Hematopoietic multipotent progenitor cell (in vitro differentiated cells): Measurements from ENCODE around the gene ADAMTSL1. TPM values are rescaled to one million over a fixed set of nuclear protein-coding genes. Genes with fewer than 3 reads are reported as not detected.

Experiments
- DNase-seq, 3 donors: peaks; one replicate each; pipeline ENCODE4 v3.0.0-alpha.2; 2011 to 2015; ENCODE audit warnings: low read depth in 2 of 3, low spot score in 2 of 3
- total RNA-seq: library from RNA; depleted of rRNA; stranded (reverse); fragments of >200 nt; gene quantifications from one replicate; pipeline ENCODE4 v1.2.3, GENCODE V29; 2012

Gene ADAMTSL1
- total RNA-seq, 1 donor: under 0.01 TPM

DNA sequence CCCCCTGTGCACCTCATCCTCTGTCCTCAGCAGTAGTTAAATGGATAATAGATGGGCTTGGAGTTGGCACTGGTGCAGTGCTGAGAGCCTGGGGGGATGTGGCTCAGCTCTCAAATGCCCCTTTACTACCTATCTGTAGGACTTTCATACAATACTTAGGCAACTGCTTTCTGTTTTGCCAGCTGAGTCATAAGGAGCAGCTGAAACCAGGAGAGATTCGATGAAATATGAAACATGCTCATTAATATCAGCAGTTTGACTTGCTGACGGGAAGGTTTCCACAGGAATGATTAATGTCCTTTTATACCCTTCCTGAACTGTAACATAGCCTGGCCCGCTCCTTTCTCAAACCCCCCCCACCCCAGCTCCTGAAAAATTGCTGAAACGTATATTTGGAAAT lies 416.4 kb downstream of the ADAMTSL1 start:
- DNase-seq: no peak

DNA sequence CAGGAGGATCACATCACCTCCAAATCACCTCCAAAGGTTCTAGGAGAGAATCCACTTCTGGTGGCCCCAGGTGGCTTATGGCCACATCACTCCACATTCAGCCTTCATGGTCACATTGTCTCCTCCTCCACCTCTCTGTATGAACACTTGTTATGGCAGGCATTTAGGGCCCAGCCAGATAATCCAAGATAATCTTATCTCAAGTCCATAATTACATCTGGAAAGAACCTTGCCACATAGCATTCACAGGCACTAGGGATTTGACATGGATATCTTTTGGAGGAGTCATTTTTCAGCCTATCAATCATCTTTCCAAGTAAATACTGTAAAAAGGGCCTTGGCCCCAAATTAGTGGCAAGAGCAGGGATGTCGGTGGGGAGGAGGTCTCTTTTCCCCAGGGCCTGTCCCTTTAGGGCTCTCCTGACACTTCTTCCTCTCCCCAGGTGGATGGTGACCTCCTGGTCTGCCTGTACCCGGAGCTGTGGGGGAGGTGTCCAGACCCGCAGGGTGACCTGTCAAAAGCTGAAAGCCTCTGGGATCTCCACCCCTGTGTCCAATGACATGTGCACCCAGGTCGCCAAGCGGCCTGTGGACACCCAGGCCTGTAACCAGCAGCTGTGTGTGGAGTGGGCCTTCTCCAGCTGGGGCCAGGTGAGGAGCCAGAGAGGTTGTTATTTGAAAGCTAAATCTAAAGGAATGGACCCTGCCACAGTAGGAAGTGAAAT lies 418.2 kb downstream of the ADAMTSL1 start:
- no peak for DNase-seq

DNA sequence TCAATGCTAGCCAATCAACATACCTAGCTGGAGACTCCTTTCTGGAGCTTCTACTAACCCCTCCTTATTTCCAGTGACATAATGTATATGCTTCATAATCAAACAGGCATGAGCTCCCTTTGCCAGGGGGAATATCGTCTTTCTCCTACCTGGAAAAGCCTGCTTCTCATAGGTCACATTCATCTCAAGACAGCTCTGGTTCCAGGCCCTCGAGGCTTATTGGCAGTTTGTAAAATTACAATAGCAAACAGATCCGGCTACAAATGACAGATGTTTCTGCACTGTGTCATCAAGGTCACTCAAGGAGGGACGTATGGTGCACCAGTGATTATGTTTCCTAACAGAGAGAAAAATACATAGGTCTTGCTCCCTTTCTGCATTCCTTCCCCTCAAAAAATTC lies 419.1 kb downstream of the ADAMTSL1 start:
- DNase-seq: no peak

GRCh38 chr9:18893491-18893890 lies 419.5 kb downstream of the ADAMTSL1 start:
- no peak for DNase-seq

- no peak for DNase-seq
Measured at GRCh38 chr9:18896004-18896403, 422.1 kb downstream of the ADAMTSL1 start.

GRCh38 chr9:18896531-18897179 lies 422.7 kb downstream of the ADAMTSL1 start:
- DNase-seq: no peak

DNA sequence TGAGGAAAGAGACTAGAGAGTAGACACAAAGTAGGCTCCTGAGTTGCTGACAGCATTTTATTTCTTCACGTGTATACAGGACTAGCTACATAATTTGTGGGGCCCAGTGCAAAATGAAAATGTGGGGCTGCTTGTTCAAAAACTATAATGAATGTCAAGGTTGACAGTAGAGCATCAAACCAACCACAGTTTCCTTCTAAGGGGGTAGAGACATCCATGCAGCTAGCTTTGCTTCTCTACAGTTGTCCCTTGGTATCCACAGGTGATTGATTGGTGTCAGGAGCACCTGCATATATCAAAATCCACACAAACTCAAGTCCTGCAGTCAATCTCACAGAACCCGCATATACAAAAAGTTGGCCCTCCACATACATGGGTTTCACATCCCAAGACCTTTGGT lies 429.5 kb downstream of the ADAMTSL1 start:
- DNase-seq: no peak

DNA sequence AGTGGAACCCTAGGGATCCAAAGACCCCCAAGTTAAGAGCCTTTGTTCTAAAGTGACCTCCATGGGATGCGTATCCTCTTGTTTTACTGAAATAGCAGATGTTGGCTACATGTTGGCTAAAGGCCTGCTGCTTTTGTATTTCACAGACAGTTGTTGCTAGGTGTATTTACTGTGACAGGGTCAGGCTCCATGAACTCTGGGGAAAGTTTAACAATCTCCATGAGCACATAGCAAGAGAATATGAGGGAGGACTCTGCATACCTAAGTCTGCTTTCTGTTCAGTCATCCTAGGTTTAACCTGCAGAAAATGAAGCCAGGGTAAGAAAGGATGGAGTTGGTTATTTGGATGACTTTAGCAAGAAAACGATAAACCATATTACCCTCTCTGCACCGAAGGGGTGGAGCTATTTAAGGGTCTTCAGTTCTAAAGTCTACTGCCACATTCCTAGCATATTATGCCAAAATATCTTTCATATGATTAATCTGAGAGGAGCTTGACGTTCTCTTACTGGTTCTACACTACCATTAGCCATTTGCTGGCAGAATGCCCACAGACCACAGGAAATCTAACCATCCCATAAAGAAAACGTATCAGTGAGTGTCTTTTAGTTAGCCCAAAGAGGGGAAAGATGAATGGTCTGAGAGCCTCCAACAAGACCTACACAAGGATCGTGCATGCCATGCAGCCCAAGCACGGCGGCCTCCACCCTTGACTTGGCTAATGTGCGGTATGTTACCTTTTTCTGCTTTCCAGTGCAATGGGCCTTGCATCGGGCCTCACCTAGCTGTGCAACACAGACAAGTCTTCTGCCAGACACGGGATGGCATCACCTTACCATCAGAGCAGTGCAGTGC lies 431.3 kb downstream of the ADAMTSL1 start:
- DNase-seq: no peak

DNA sequence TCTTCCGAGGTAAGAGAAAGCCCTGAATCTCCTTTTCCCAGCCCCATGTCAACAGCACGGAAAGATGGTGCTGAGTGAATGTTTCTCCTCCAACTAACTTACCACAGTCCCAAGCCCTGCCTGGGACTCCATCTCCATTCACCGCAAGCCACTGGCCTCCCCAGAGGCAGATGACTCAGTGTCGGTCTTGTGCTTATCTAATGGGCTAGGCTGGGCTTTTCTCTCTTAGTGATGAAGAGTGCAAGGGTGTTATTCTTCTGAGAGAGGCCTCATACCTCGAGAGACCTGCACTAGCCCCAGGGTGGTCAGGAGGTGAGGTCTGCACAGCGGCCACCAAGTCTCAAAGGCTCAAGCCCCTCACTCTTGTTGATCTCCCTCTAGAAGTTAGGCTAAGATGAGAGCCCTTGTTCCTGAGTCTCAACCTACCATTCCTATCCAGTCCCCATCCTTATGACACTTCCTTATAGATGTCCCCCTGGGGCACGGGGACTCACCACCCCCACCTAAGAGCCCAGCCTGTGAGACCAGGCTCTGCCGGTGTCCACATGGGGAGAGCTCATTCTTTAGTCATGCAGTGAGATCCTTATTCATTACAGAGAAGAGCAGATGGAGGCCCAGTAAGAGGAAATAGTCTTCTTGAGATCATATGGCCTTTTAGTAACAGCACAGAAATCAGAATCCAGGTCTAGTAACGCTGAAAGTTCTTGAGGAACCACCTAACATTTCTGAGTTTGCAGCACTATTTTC lies 432.1 kb downstream of the ADAMTSL1 start:
- no peak for DNase-seq

DNA sequence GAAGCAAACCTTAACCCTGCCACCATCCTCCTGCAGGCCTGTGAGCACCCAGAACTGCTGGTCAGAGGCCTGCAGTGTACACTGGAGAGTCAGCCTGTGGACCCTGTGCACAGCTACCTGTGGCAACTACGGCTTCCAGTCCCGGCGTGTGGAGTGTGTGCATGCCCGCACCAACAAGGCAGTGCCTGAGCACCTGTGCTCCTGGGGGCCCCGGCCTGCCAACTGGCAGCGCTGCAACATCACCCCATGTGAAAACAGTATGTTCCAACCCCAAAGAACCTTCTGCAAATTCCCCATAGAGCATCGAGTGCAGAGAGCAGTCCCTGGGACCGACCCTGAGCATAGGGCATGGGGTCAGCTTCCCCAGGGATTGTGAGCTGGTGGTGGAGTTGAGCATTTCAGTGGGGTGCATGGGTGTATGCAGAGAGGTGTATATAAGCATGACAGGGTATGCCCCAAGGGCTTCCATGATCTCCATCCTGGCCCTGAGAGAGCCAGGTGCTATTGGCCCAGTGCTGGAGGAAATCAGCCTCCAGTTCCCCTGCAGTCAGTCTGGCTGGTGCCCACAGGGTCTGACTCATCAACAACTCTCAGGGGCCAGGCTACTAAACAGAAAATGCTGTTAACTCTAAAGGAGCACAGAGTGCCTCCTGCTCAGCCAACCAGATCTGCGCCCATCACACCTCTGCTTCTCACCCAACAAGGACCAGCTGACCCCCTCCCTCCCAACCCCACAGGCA lies 432.9 kb downstream of the ADAMTSL1 start:
- no peak for DNase-seq

DNA sequence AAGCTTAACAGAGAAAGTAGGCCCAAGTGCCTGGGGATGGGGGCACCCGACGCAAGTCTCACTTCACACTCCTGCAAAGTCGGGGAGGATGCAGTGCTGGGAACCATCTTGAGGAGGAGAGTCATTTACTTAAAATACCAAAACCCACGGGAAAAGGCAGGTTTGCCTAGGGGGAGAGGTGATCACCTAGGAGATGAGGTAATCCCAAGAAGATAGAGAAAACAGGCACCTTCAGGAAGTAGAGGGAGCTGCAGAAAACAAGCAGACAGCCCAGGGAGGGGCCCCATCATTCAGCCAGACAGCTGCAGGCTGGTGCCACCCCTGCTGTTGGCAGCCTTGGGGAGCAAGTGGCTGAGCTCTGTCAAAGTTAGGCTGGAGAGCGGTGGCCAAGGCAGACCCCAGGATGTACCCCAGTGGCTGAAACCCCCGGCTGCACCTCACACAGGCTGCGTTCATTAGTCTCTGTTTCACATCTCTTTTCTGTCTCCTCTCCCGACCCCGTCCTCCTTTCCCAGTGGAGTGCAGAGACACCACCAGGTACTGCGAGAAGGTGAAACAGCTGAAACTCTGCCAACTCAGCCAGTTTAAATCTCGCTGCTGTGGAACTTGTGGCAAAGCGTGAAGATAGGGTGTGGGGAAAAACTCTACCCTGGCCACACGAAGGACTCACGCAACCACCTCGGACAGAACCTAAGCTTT lies 434.1 kb downstream of the ADAMTSL1 start:
- DNase-seq: no peak

- no peak for DNase-seq
Measured at GRCh38 chr9:18909140-18910018, 435.4 kb downstream of the ADAMTSL1 start.

- DNase-seq: no peak
Measured at GRCh38 chr9:18910435-18910834, 436.5 kb downstream of the ADAMTSL1 start.

DNA sequence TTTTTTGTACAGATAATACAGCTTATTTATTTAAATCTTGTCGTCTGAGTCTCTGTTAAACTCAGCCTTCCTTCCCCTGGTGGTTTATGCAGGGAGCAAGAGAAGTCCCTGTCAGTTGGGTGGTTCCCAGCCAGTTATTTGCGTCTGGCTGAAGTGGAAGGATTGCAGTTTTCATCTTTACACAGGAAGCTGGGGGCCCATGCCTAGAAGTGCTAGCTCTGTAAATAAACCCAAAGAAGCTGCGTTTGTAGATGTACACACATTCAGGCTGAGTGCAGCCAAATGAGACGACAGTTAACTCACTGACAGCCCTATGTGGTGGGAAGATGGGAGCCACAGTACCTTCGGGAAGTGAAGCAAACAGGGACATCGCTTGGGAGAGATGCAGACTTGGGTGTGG lies 437.0 kb downstream of the ADAMTSL1 start:
- DNase-seq: no peak

DNA sequence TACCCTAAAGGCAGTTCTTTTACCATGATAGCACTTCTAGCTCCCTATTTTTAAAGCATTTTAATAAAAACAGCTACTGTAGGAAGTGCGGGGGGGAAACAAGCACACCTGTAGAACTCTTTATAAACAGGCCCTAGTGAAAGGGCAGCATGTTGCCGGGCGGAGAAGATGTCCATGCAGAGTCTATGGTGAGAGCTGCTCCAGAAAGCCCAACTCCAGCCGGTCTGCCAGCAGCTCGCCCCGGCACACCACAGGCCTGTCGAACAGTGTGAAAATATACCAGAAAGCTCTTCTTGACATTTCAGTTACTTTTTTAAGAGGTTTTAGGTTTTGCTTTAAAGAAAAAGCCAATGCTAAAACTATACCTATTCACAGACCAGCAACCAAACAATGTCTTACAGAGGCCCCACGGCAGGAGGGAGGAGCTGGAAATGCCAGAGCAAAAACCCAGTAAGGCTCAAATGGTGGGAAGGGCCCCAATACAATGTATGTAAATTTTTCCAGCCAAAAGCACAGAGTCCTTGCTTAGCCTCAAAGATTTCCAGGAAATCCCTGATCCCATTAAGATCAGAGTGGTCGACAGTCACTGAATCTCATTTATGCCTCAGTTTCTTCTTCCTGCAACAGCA lies 437.9 kb downstream of the ADAMTSL1 start:
- DNase-seq: no peak

DNA sequence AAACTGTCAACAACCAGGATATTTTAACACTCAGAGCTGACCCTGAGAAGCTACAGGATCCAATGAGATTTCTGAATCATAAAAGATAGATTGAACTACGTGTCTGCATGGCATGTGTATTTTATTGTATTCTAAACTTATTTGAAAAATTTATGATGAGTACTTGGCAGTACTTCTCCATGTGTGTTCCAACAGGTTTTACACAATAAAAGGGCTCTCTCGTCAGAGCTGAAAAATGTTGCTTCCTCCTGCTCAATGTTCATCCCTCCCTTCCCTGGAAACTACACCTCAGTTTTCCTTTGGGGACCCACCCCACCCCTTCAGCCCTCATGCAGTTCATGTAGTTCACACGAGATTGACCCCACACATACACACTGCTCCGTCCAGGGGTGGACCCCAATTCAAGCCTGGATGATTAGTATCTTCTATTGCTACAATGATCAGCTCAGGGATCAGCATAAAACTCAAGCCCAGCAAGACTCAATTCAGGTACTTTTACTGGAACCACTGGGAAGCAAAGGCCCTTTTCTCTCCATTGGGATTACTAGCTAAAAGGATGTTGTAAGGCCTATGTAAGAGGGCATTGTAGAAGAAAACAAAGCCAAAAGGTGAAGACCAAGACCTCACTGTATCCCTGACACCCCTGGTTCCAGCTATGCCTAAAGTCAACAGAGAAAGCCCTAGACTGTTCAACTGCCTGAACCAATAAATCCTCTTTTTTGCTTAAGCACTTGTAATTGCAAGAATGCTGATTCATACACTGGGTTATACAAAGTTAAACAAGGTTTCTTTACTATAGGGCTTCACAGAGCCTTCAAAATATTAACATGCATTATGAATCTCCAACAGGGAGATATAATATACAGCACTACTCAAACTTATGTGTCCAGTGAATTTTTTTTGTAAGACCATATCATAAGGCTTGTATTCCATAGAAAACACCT lies 446.5 kb downstream of the ADAMTSL1 start:
- DNase-seq: no peak
